Natural killer cell treated with Interleukin-12 subunit alpha and Interleukin-12 subunit beta and Interleukin-15 and Interleukin-18, amount 100 ng/mL, for 72 hours (primary cell): ENCODE measurements around the gene SERPINC1. TPM values are rescaled to one million over a fixed set of nuclear protein-coding genes. Genes with fewer than 3 reads are reported as not detected.
"Not testable (repeated sequence)": the region's sequence is repeated elsewhere in the genome, so short reads cannot be mapped to it uniquely, and the experiment has no call there.

Experiments
- ATAC-seq, 2 donors: fragments of 150-1000 bp; cut with Tn5 transposase in 1 of 2; sonication (Bioruptor Pico), chemical (Tn5 transposase) in 1 of 2; 2 replicates each; pipeline ENCODE4 v1.10.0; 2021
- DNase-seq: peaks from one replicate; pipeline ENCODE4 v3.0.0; 2022; ENCODE audit warnings: low spot score
- H3K27ac Mint-ChIP-seq, 2 donors: 1 replicate in 1 of 2; 2 replicates in 1 of 2; pipeline ENCODE4 v1.8.0; 2022; ENCODE audit warnings: mixed read lengths in 2 of 2, mild to moderate bottlenecking in 1 of 2, moderate library complexity in 1 of 2
- H3K27me3 Mint-ChIP-seq, 2 donors: 1 replicate in 1 of 2; 2 replicates in 1 of 2; pipeline ENCODE4 v1.8.0; 2022; ENCODE audit warnings: mixed read lengths in 2 of 2
- H3K36me3 Mint-ChIP-seq: one replicate; pipeline ENCODE4 v1.8.0; 2022; ENCODE audit warnings: mixed read lengths
- H3K4me1 Mint-ChIP-seq, 2 donors: 1 replicate in 1 of 2; 2 replicates in 1 of 2; pipeline ENCODE4 v1.8.0; 2022; ENCODE audit warnings: low read depth in 2 of 2, mixed read lengths in 2 of 2, mild to moderate bottlenecking in 1 of 2
- H3K4me3 Mint-ChIP-seq: one replicate; pipeline ENCODE4 v1.8.0; 2022; ENCODE audit warnings: mixed read lengths
- H3K9me3 Mint-ChIP-seq: 2 replicates; pipeline ENCODE4 v1.8.0; 2022; ENCODE audit warnings: mixed read lengths
- total RNA-seq, 2 donors: library from RNA; stranded (reverse); gene quantifications; one replicate each; pipeline ENCODE4 v1.2.3, GENCODE V29; 2022

Gene SERPINC1
- total RNA-seq, 2 donors from 2014 or later, result 0.36 TPM; not detected in 1

DNA sequence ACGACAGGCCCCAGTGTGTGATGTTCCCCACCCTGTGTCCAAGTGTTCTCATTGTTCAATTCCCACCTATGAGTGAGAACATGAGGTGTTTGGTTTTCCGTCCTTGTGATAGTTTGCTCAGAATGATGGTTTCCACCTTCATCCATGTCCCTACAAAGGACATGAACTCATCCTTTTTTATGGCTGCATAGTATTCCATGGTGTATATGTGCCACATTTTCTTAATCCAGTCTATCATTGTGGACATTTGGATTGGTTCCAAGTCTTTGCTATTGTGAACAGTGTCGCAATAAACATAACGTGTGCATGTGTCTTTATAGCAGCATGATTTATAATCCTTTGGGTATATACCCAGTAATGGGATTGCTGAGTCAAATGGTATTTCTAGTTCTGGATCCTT, 36.0 kb downstream of the SERPINC1 start:
- H3K27ac Mint-ChIP-seq, DNase-seq, H3K36me3 Mint-ChIP-seq, ATAC-seq, H3K9me3 Mint-ChIP-seq, H3K4me3 Mint-ChIP-seq, H3K4me1 Mint-ChIP-seq, H3K27me3 Mint-ChIP-seq: not testable (repeated sequence)

DNA sequence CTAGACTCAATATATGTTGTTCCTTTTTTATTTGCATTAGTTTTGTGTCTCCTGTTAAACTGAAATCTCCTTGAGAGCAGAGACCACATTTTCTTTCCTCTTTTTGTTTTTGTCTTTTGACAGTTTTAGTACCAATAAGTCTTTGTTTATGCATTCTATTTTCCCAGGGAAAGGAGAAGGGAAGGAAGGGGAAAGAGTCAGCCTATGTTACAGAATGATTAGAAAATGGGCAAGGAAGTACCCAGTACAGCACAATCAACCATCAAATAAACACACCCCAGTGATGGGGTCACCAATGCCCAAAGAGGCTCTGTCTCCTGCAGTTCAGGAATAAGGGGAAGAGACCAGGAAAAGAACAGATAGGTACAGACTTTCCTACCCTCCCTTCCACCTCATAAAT, 38.9 kb downstream of the SERPINC1 start:
- Mint-ChIP-seq H3K9me3 (no peaks in the 10 kb centered on the region), H3K27me3 (no peaks in the 10 kb centered on the region), H3K4me1 (peaks cover 2 to 4% of the 10 kb centered on the region in 2 donors), H3K27ac (no peak overlapping the region), H3K36me3 (peaks cover 4% of the 10 kb centered on the region), H3K4me3 (no peak overlapping the region)
- no peak for ATAC-seq
- no peak for DNase-seq

DNA sequence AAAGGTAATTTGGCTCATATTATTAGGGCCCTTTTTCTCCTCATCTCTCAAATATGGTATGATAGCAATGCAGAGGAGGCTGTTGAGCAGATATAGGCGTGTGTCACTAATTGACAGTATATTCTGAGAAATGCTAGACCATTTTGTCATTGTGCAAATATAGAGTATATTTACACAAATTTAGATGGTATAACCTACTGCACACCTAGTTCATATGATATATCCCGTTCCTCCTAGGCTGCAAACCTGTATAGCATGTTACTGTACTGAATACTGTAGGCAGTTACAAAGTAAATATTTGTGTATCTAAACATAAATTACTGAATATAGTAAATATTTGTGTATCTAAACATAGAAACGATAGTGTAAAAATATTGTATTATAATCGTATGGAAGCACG, 40.4 kb downstream of the SERPINC1 start:
- Mint-ChIP-seq H3K27ac (no peak overlapping the region), H3K4me3 (no peak overlapping the region), H3K9me3 (no peaks in the 10 kb centered on the region), H3K27me3 (no peaks in the 10 kb centered on the region), H3K36me3 (peaks cover 6% of the 10 kb centered on the region), H3K4me1 (peaks cover 8 to 13% of the 10 kb centered on the region in 2 donors)
- DNase-seq (no peak), ATAC-seq (no peak)

DNA sequence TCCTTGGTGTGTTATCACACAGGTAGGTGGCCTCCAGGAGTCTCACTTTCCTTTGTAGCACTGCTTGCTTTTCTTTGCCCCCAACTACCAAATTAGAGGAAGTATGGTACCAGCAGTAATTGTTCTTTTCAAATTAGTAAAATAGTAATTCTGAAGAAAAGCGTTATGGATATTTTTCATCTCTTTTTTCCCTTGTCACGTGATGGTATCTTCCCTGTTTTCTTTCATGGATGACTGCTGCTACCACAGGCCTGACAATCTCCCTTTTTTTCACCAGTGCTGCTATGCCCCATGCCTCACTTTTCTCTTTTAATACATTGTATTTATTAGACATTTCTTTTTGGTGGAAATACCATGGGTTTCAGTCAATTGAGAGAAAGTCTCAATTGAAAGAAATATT, 45.6 kb downstream of the SERPINC1 start:
- ATAC-seq (no peak), DNase-seq (no peak)
- Mint-ChIP-seq H3K27ac (peak overlapping the region; percentile 92), H3K36me3 (peaks cover 20% of the 10 kb centered on the region), H3K27me3 (no peaks in the 10 kb centered on the region), H3K9me3 (no peaks in the 10 kb centered on the region), H3K4me3 (peak overlapping the region; percentile 99), H3K4me1 (peaks cover 35 to 58% of the 10 kb centered on the region in 2 donors)

DNA sequence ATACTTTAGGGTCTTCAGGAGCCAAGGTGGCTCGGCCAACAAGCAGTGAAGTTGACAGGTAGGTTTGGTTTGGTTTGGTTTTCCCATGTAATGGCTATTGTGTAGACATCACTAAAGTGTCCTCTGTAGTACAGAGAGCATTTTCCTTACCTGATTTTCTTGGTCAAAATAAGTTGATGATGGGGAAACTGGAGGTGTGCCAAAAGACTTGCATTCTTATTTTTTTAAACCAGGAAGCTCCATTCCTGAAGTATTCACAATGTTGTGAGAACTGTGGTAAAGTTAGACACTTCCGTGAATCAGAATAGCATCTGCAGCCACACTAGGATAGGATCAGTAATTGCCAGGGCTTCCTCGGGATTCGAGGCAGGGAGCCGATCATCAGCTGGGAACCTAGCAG, 46.0 kb downstream of the SERPINC1 start:
- Mint-ChIP-seq H3K9me3 (no peaks in the 10 kb centered on the region), H3K27me3 (no peaks in the 10 kb centered on the region), H3K27ac (peak overlapping the region; percentile 92), H3K36me3 (peaks cover 24% of the 10 kb centered on the region), H3K4me3 (peak overlapping the region; percentile 99), H3K4me1 (peaks cover 39 to 62% of the 10 kb centered on the region in 2 donors)
- no peak for ATAC-seq
- no peak for DNase-seq

DNA sequence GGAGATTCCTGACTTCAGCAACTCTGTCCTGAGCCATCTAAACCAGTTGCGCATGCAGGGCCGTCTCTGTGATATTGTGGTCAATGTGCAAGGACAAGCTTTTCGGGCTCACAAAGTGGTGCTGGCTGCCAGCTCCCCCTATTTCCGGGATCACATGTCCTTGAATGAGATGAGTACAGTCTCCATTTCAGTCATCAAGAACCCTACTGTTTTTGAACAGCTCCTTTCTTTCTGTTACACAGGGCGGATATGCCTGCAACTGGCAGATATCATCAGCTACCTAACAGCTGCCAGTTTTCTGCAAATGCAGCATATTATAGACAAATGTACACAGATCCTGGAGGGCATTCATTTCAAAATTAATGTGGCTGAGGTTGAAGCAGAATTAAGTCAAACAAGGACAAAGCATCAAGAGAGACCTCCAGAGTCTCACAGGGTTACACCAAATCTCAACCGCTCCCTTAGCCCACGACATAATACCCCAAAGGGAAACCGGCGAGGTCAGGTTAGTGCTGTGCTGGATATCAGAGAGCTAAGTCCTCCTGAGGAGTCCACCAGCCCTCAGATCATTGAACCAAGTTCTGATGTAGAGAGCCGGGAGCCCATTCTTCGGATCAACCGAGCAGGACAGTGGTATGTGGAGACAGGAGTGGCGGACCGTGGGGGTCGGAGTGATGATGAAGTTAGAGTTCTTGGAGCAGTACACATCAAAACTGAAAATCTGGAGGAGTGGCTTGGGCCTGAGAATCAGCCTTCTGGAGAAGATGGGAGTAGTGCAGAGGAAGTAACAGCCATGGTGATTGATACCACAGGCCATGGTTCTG, 46.7 kb downstream of the SERPINC1 start:
- peaks cover 45 to 68% of the 10 kb centered on the region in 2 donors for H3K4me1 Mint-ChIP-seq
- peak overlapping the region; percentile 92 for H3K27ac Mint-ChIP-seq
- H3K27me3 Mint-ChIP-seq, result no peaks in the 10 kb centered on the region
- ATAC-seq (peak; percentile 41 to 56), DNase-seq (peak; percentile 83)
- H3K36me3 Mint-ChIP-seq, result peaks cover 30% of the 10 kb centered on the region
- H3K4me3 Mint-ChIP-seq, result peak overlapping the region; percentile 99
- H3K9me3 Mint-ChIP-seq, result no peaks in the 10 kb centered on the region

DNA sequence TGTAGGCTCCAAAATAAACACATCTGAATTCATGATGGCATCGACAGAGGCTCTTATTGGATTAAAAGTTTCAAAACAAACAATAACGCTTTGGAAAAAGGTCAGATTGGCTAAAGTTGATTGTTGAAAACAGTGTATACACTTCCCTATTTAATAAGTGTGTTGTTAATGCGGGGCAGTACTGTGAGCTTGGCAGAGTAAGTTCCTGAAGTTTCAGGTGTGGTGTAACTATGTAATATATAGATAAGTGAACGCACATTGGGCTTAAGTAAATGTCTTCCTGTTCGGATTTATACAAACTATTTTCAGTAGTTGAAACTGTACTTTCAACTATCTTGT, 48.1 kb downstream of the SERPINC1 start:
- Mint-ChIP-seq H3K4me1 (peaks cover 57 to 81% of the 10 kb centered on the region in 2 donors), H3K27me3 (no peaks in the 10 kb centered on the region), H3K9me3 (no peaks in the 10 kb centered on the region), H3K27ac (peak overlapping the region; percentile 89 to 92), H3K4me3 (peak overlapping the region; percentile 99), H3K36me3 (peaks cover 45% of the 10 kb centered on the region)
- DNase-seq, result no peak
- ATAC-seq, result no peak

DNA sequence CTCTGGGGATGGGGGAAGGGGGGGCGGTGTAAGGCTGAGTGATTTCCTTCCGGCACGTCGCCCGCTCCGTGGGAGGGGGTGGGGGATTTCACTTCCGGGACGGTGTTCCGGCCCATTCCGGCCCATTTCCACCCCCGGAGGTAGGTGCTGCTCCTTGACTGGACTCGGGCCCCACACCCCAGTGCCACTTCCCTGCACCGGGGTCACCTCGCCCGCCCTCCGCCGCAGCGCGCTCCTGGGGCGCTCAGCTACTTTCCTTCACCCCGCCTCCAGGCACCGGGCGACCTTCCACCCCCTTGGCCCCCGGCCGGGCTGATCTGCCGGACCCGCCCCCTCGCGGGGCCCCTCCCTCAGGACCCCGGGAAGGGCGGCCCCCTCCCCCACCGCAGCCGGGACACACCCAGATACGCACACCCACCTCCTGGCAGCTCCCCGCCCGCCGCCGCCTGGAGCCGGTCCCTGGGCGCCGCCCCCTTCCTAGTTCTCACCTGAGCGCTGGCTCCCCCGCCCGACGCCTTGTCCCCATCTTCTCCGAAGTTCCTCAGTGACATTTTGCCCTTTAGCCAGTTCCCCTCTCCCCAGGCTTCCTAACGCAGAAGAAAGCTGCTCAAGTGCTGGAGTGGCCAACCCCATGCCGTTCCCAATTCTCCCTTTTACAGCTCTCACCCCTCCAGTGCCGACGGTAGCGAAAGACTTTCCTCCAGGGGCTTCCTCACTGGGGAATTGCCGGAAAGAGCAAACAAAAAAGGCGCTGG, 48.7 kb downstream of the SERPINC1 start, which contains the start of gene ZBTB37:
Gene ZBTB37, plus strand, starts transcription at position 115 of the 755 bp plus-strand sequence. CDS start 1,846 bp downstream, outside the sequence.
- H3K9me3 Mint-ChIP-seq, result no peaks in the 10 kb centered on the region
- H3K4me3 Mint-ChIP-seq, result peak within 1 kb of the TSS; percentile 99
- no peaks in the 10 kb centered on the region for H3K27me3 Mint-ChIP-seq
- peaks cover 59 to 82% of the 10 kb centered on the region in 2 donors for H3K4me1 Mint-ChIP-seq
- DNase-seq (peak; percentile 90), ATAC-seq (peak; percentile 69 to 71)
- H3K27ac Mint-ChIP-seq, result peak within 1 kb of the TSS; percentile 89 to 92
- peaks cover 47% of the 10 kb centered on the region for H3K36me3 Mint-ChIP-seq

DNA sequence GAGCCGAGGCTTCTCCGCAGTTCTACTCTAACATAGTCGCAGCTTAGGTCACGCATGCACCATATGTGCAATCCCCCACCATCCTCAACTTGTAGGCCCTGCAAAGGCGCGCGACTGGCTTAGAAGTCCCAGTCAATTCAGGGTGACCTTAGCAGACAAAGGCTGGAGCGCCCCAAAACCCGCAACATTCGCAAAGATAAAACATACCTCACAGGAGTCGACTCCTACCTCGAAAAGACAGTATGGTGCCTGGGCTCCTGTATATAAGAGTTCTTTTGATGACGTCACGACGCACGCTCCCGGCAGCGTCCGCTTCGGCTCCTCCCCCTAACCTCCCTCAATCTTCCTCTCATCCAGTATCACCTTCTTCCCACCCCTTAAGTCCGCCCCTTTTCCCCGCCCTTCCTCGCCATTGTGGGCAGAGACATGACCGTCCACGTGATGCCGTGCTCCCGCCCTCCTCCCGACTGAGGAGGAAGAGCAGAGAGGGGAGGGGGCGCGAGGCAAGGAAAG, 49.3 kb downstream of the SERPINC1 start, which contains the start of gene GAS5:
Gene GAS5, minus strand, starts transcription at position 237 of the 513 bp plus-strand sequence.
- no peaks in the 10 kb centered on the region for H3K9me3 Mint-ChIP-seq

DNA sequence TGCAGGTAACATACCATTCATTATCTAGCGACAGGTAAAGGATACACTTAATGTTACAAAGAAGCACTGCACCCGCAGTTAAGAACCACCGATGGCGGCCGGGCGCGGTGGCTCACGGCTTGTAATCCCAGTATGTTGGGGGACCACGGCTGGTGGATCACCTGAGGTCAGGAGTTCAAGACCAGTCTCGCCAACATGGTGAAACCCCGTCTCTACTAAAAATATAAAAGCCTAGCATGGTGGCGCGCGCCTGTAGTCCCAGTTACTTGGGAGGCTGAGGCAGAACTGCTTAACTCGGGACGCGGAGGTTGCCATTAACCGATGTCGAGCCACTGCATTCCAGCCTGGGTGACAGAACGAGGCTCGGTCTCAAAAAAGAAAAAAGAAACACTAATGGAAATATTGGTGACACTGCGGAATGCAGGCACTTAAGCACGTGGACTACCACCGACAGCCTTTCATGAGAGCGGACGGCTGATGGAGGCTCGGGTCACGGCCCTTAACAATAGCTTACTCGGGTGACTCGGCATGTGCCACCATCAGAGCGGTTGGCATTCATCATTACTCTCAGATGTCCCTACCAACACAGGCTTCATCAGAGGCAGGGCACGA, 49.9 kb downstream of the SERPINC1 start:
- peaks cover 43% of the 10 kb centered on the region for H3K36me3 Mint-ChIP-seq
- no peaks in the 10 kb centered on the region for H3K27me3 Mint-ChIP-seq
- DNase-seq, result no peak

More for the DNA sequence above, 49.3 kb downstream of the SERPINC1 start, which contains the start of gene GAS5:
- ATAC-seq (peak; percentile 89 to 92), DNase-seq (peak; percentile 99)
- Mint-ChIP-seq H3K27ac (peak within 1 kb of the TSS; percentile 89 to 92), H3K27me3 (no peaks in the 10 kb centered on the region), H3K4me1 (peaks cover 56 to 78% of the 10 kb centered on the region in 2 donors), H3K36me3 (peaks cover 43% of the 10 kb centered on the region), H3K4me3 (peak within 1 kb of the TSS; percentile 99)

DNA sequence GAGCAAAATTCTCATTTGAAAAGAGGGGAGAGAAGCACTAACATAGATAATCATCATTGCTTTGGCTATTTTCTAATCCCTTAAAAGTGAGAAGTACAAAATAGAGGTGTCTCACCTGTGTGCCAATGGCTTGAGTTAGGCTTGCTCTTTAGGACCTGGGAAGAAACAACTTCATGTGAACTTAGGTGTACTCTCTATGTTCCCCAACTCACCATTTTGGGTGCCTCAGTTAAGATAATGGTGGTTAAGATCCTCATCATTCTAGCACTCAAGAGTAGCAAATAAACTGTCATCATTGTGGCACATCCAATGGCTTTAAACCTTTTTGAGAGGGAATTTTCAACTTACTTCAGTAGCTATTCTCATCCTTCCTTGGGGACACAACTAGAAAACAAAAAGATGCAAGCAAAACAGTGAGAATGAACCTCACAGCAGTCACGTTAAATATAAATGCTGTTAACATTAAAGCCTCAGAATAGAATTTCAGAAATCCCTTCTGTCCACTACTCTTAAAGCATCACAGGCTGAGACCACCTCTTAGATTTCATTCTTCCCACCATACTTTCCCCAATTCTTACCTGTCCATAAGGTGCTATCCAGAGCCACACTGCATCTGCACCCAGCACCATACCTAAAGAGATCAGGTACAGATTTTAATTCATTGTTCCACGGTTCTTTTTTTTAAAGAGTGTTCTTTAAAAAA, 50.6 kb downstream of the SERPINC1 start:
- Mint-ChIP-seq H3K27ac (peak overlapping the region; percentile 89 to 92), H3K9me3 (no peaks in the 10 kb centered on the region), H3K4me3 (peak overlapping the region; percentile 99), H3K4me1 (peaks cover 52 to 70% of the 10 kb centered on the region in 2 donors), H3K27me3 (no peaks in the 10 kb centered on the region), H3K36me3 (peaks cover 43% of the 10 kb centered on the region)
- ATAC-seq (no peak), DNase-seq (no peak)

More for the DNA sequence above, 49.9 kb downstream of the SERPINC1 start:
- no peaks in the 10 kb centered on the region for H3K9me3 Mint-ChIP-seq
- peak overlapping the region; percentile 89 to 92 for H3K27ac Mint-ChIP-seq
- H3K4me1 Mint-ChIP-seq, result peaks cover 53 to 73% of the 10 kb centered on the region in 2 donors
- H3K4me3 Mint-ChIP-seq, result peak overlapping the region; percentile 99
- no peak for ATAC-seq

DNA sequence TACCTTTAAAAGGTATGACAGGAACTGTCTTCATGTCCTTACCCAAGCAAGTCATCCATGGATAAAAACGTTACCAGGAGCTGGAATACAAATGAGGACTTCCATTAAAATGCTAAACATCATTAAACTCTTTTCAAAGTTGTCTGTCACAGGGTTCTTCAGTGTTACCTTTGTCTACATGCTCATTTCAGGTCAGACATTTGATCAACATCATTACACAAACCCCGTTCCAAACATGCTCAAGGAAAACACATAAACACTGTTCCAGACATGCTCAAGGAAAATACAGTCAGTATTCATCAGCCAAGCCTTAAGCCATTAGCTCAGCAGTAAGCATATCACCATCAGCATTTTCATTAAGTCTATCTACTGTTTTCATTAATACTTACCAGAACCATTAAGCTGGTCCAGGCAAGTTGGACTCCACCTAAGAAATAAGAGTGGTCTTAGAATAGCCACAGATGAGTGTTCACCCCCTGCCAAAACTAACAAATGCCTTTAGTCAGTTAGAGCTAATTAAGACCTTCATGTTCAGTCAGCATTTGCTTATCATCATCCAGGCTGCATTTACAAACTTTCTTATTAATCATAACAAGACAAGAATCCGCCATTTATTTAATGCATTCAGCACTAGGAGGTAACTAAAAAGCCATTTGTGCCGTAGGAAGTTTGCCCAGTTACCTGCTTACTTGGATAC, 51.5 kb downstream of the SERPINC1 start:
- H3K27ac Mint-ChIP-seq, result peak overlapping the region; percentile 89 to 92
- ATAC-seq, result no peak

More for the DNA sequence above, 51.5 kb downstream of the SERPINC1 start:
- no peak for DNase-seq
- Mint-ChIP-seq H3K9me3 (no peaks in the 10 kb centered on the region), H3K36me3 (peaks cover 39% of the 10 kb centered on the region), H3K4me1 (peaks cover 45 to 60% of the 10 kb centered on the region in 2 donors), H3K4me3 (peak overlapping the region; percentile 99), H3K27me3 (no peaks in the 10 kb centered on the region)
